Adipocyte (in vitro differentiated cells): Measurements from ENCODE around the gene CYSRT1.

Experiments used
- DNase-seq: peaks from one replicate; pipeline ENCODE4 v3.0.0-alpha.2; 2015; ENCODE audit warnings: low read depth
- H3K27me3 ChIP-seq: replicated peaks from 2 replicates; pipeline ENCODE4 v1.7.0; 2013; ENCODE audit warnings: mild to moderate bottlenecking, low read length, moderate library complexity; ENCODE audit not compliant: control insufficient read depth, insufficient read depth
- H3K36me3 ChIP-seq: 2 replicates; pipeline ENCODE4 v1.7.0; 2013; ENCODE audit warnings: low read length, mild to moderate bottlenecking, moderate library complexity; ENCODE audit not compliant: control insufficient read depth, insufficient read depth, severe bottlenecking
- H3K4me1 ChIP-seq: 2 replicates; pipeline ENCODE4 v1.7.0; 2013; ENCODE audit warnings: mild to moderate bottlenecking, low read length, moderate library complexity; ENCODE audit not compliant: control insufficient read depth, insufficient read depth
- H3K4me3 ChIP-seq: 2 replicates; pipeline ENCODE4 v1.7.0; 2013; ENCODE audit warnings: mild to moderate bottlenecking, low read length, moderate library complexity
- H3K9ac ChIP-seq: 2 replicates; pipeline ENCODE4 v1.7.0; 2013; ENCODE audit warnings: mild to moderate bottlenecking, low read length, moderate library complexity
- H3K9me3 ChIP-seq: 2 replicates; pipeline ENCODE4 v1.7.0; 2013; ENCODE audit warnings: mild to moderate bottlenecking, low read length, moderate library complexity; ENCODE audit not compliant: control insufficient read depth

Gene CYSRT1

DNA sequence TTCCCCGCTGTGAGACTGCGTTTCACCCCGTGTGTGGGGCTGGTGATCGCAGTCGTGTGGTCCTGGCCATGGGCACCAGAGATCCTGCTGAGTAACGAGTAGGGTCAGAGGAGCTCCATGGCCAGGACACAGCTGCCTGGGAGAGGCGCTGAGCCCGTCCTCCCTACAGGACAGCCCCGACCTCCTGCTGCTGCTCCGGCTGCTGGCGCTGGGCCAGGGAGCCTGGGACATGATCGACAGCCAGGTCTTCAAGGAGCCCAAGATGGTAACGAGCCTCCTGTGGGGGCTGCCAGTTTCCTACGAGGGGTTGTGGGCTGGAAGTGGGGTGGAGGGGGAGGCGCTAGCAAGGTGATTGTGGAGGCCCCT, 41.2 kb downstream of the CYSRT1 start:
- peaks cover 3% of the 10 kb centered on the region for H3K4me1 ChIP-seq
- no peaks in the 10 kb centered on the region for H3K27me3 ChIP-seq
- peaks cover 53% of the 10 kb centered on the region for H3K36me3 ChIP-seq
- H3K9me3 ChIP-seq: no peaks in the 10 kb centered on the region
- no peak for DNase-seq
- no peak overlapping the region for H3K9ac ChIP-seq
- H3K4me3 ChIP-seq: no peak overlapping the region

DNA sequence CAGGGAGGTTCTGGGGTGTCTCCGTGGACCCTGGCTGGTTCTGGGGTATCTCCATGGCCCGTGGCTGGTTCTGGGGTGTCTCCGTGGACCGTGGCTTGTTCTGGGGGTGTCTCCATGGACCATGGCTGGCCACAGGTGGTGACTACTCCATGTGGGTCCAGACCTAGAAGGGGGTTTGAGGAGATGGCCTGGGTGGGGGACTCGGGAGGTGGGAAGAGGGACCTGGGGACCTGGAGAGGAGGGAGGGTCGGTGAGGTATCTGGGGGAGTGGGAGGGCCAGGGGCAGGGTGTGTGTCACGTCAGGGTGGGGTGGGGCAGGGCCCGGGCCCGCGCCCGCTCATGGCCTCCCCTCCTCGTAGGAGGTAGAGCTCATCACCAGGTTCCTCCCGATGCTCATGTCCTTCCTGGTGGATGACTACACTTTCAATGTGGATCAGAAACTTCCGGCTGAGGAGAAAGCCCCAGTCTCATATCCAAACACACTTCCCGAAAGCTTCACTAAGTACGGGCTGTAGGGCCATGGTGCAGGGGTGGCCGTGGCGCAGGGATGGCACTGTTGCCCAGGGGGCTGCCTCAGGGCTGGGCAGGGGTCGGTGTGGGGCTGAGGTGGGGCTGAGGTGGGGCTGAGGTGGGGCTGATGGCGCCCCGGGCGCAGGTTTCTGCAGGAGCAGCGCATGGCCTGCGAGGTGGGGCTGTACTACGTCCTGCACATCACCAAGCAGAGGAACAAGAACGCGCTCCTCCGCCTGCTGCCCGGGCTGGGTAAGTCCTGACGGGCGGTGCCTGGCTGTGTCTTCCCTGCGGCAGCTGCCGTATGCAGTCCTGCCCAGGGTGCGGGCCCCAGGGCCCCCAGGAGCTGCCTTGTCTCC, 41.8 kb downstream of the CYSRT1 start:
- Histone ChIP-seq H3K9me3 (no peaks in the 10 kb centered on the region), H3K4me1 (peaks cover 3% of the 10 kb centered on the region), H3K9ac (no peak overlapping the region), H3K27me3 (no peaks in the 10 kb centered on the region), H3K4me3 (no peak overlapping the region), H3K36me3 (peaks cover 57% of the 10 kb centered on the region)
- DNase-seq: no peak

DNA sequence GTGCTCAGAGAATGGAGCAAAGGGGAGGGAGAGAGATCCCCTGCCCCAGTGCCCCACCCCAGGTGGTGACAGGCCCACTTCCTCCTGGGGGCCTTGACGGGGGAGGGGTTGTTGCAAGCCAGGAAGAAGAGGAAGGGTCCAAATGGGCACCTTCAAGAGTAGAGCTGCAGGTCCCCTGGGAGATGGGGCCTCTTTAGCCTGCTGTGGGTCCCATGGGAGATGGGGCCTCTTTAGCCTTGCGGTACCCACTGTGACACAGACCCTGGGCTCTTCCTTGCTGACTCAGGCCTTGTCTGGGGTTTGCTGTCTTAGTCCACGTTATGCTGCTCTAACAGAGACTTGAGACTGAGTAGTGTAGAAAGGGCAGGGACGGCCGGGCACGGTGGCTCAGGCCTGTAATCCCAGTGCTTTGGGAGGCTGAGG, 43.0 kb downstream of the CYSRT1 start:
- Histone ChIP-seq H3K4me3 (no peak overlapping the region), H3K9ac (no peak overlapping the region), H3K36me3 (peaks cover 57% of the 10 kb centered on the region), H3K9me3 (no peaks in the 10 kb centered on the region), H3K4me1 (peaks cover 3% of the 10 kb centered on the region), H3K27me3 (no peaks in the 10 kb centered on the region)
- DNase-seq: no peak

DNA sequence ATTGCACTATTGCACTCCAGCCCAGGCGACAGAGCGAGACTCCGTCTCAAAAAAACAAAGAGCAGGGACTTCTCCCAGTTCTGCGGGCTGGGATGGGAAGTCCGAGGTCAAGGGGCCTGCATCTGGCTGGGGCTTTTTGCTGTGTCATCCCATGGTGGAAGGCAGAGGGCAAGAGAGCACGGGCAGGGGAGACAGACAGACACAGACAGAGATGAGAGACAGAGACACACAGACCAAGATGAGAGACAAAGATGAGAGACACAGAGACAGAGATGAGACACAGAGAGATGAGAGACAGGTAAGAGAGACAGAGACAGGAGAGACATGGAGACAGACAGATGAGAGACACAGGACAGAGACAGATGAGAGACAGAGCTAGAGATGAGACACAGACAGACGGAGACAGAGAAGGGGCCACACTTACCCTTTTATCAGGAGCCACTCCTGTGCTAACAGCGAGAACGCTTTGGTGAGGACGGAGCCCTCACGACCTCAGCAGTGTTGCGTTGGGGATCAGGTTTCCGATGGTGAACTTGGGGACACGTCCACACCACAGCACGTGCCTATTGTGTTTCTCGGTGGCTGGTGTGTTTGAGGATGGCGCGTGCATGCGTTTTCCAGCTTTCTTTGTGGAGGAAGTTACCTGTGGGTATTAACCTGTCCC, 43.7 kb downstream of the CYSRT1 start:
- Histone ChIP-seq H3K27me3 (no peaks in the 10 kb centered on the region), H3K4me1 (peaks cover 3% of the 10 kb centered on the region), H3K36me3 (peaks cover 54% of the 10 kb centered on the region), H3K9me3 (no peaks in the 10 kb centered on the region), H3K4me3 (no peak overlapping the region), H3K9ac (no peak overlapping the region)
- no peak for DNase-seq

DNA sequence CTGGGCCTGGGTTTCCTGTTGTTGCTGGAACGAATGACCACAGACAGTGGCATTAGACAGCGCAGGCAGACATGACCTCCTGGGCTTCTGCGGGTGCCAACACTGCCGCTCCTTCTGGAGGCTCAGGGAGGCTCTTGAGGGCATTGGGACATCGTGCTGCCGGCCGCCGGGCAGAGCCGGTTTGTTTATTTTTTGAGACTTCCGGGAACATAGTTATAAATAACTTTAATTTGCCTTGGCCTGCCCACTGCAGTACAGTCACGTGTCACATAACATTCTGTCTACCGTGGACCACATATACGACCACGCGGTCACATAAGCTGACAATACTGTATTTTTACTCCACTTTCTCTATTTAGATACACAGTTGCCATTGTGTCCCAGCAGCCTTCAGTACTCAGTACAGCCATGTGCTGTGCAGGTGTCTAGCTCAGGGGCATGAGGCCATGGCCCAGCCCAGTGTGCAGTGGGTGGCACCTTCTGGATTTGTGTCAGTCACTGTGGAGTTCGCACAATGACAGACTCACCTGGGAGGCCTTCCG, 44.3 kb downstream of the CYSRT1 start:
- Histone ChIP-seq H3K36me3 (peaks cover 48% of the 10 kb centered on the region), H3K4me3 (no peak overlapping the region), H3K27me3 (no peaks in the 10 kb centered on the region), H3K4me1 (peaks cover 3% of the 10 kb centered on the region), H3K9ac (no peak overlapping the region), H3K9me3 (no peaks in the 10 kb centered on the region)
- peak; percentile 35 for DNase-seq

DNA sequence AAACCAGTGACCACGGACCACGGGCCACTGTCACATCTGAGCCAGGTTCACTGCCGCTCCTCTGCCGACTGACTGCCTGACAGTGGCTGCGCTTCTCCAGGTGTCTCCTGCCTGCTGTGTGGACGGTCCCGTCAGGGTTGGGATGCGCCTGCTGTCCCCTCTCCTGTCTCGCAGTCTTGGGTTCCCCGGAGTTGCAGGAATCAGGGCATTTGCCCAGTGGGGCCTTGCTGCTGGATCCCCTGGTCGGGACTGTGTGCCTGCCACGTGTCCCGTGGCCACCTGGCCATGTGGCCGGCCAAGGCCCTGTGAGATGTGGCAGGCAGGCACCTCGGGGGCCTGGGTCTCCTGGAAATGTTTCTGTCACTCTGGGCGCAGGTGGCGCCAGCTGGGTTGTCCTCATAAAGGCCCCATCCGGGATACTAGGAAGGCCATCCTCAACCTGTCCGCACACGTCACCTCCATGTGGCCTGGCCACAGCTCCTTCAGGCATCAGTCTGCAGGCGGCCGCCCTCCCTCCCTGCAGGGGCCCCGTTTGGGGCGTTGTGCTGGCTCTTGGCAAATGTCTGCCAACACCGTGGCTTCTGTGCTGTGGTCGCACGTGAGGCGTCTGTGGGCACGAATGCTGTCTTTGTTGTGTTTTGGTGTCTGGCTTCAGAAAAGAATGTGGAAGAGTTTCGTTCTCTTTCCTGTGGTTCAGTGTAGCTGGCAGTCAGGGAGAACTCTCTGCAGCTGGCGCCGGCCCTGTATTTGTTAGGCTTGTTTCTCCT, 46.1 kb downstream of the CYSRT1 start:
- DNase-seq: no peak
- H3K36me3 ChIP-seq: peaks cover 37% of the 10 kb centered on the region
- H3K9ac ChIP-seq: no peak overlapping the region
- H3K27me3 ChIP-seq: no peaks in the 10 kb centered on the region
- H3K9me3 ChIP-seq: no peaks in the 10 kb centered on the region
- peaks cover 8% of the 10 kb centered on the region for H3K4me1 ChIP-seq
- H3K4me3 ChIP-seq: no peak overlapping the region

DNA sequence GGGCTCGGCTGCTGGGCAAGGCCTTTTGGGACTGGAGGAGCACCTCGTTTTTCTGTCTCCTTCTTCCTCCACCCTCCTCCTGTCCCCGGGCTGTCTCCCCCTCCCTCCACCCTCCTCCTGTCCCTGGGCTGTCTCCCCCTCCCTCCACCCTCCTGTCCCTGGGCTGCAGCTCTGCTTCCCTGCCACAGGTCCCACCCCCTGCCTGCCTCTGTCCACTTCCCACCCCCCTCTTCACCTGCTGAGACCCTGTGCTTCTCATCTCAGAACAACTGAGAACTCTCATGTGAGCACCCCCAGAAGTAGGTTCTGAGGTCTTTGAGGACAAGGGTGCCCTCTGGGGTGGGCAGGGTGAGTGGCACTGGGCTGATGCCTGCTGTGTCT, 46.7 kb downstream of the CYSRT1 start:
- no peaks in the 10 kb centered on the region for H3K9me3 ChIP-seq
- no peaks in the 10 kb centered on the region for H3K27me3 ChIP-seq
- DNase-seq: no peak
- H3K4me3 ChIP-seq: no peak overlapping the region
- no peak overlapping the region for H3K9ac ChIP-seq
- peaks cover 14% of the 10 kb centered on the region for H3K4me1 ChIP-seq
- peaks cover 33% of the 10 kb centered on the region for H3K36me3 ChIP-seq

DNA sequence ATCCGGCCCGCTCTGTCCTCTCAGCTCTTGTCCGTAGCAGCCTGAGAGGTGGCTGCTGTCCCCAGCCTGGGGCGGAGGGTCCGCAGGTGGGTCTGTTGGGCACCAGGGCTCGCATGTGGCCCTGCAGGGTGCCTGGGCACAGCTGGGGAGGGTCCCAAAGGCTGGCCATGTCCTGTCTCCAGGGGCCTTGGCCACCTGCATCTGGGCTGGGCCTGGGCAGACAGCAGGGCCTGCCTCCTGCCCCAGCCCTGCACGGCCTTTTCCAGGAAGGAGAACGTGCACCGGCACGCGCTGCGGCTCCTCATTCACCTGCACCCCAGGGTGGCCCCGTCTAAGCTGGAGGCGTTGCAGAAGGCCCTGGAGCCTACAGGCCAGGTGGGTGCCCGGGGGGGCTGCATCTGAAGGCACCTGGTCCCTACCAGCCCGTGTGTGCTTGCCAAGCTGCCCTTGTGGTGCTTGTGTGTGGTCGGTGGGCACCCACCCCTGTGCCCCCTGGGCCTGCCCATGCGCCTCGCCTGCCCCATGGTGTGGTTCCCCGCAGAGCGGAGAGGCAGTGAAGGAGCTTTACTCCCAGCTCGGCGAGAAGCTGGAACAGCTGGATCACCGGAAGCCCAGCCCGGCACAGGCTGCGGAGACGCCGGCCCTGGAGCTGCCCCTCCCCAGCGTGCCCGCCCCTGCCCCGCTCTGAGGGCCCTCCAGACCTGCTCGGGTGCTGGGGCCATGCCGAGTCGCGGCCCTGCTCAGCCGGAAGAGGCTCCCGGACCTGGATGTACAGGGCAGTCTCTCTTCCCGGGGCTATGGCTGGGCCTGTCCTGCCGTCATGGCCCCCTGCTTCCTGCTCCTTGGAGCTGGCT, 47.5 kb downstream of the CYSRT1 start:
- H3K4me3 ChIP-seq: no peak overlapping the region
- DNase-seq: no peak
- H3K36me3 ChIP-seq: peaks cover 29% of the 10 kb centered on the region
- no peaks in the 10 kb centered on the region for H3K9me3 ChIP-seq
- H3K4me1 ChIP-seq: peaks cover 21% of the 10 kb centered on the region
- H3K9ac ChIP-seq: no peak overlapping the region
- no peaks in the 10 kb centered on the region for H3K27me3 ChIP-seq

DNA sequence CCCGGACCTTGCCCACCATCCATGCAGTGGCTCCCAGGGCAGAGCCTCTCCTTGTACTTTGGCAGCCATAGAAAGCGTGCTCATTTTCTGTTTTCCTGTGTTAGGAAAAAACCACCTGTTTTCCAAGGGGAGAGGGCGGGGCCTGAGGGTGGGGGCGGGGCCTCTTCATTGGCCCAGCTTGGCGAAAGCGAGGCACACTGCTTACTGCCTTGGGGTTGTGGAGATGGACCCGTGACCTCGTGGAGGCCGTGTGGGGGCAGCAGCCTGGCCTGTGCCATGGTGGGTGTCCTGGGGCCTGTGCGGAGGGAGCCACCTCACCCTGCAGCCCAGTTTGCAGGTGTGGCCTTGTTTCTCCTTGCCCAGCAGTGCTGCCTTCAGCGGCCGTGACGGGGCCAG, 48.1 kb downstream of the CYSRT1 start:
- H3K36me3 ChIP-seq: peaks cover 26% of the 10 kb centered on the region
- peaks cover 23% of the 10 kb centered on the region for H3K4me1 ChIP-seq
- no peak overlapping the region for H3K4me3 ChIP-seq
- no peaks in the 10 kb centered on the region for H3K27me3 ChIP-seq
- H3K9me3 ChIP-seq: no peaks in the 10 kb centered on the region
- no peak for DNase-seq
- H3K9ac ChIP-seq: no peak overlapping the region

DNA sequence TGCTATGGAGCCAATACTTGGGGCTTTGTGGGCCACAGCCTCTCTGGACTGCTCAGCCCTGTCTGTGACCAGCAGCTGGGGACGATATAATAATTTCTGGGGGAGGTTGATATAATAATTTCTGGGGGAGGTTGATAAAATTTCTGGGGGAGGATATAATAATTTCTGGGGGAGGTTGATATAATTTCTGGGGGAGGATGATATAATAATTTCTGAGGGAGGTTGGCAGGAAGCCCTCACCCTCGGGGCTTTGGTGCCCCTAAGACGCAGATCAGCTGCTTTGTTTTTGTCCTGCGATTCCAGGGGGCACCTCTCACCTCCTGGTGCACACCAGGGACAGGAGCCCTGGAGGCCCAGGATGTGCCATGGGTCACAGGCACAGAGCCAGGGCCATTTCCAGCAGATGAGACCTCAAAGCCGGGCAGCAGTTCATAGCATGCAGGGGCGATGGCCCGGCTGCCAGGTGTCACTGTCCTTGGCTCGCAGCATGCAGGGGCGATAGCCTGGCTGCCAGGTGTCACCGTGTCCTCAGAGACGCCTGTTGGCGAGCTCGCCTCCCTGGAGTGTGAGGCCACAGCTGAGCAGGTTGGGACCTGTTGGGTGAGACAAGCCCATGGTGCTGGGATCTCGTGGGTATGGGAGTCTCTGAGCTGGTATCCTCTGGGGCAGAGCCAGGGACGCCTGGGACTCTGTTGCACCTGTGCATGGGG, 48.8 kb downstream of the CYSRT1 start:
- DNase-seq: no peak
- no peaks in the 10 kb centered on the region for H3K9me3 ChIP-seq
- H3K27me3 ChIP-seq: no peaks in the 10 kb centered on the region
- peaks cover 22% of the 10 kb centered on the region for H3K36me3 ChIP-seq
- peaks cover 23% of the 10 kb centered on the region for H3K4me1 ChIP-seq
- H3K9ac ChIP-seq: no peak overlapping the region
- no peak overlapping the region for H3K4me3 ChIP-seq
